HepG2 (cell line): ENCODE results near the gene PRKN. TPM values are rescaled to one million over a fixed set of nuclear protein-coding genes. Genes with fewer than 3 reads are reported as not detected.

Experiments
- ATAC-seq: fragments of 200-7000 bp; cut with Tn5 transposase; 3 replicates; pipeline ENCODE4 v1.9.1; 2020; ENCODE audit warnings: mild to moderate bottlenecking, moderate library complexity
- BruUV-seq: library from RNA; stranded (reverse); fragments of 400-500 nt; replicated peaks from 2 replicates; lab custom pipeline; 2021; lab: Mats Ljungman, UMichigan
- CTCF ChIA-PET: fragments of 300-600 bp; formaldehyde crosslinking; extraction: SDS; loops from one replicate; lab custom pipeline; 2021; ENCODE audit warnings: low total read pairs, inconsistent platforms, low intra/inter-chr PET ratio; lab: Yijun Ruan, JAX
- POLR2A ChIA-PET: fragments of 350-600 bp; sonication (Branson Sonifier 250); formaldehyde crosslinking; loops from one replicate; lab custom pipeline; 2020; ENCODE audit warnings: antibody characterized with exemption, inconsistent platforms; lab: Yijun Ruan, JAX
- DNase-seq: peaks from one replicate; pipeline ENCODE4 v3.0.0-alpha.2; 2015; ENCODE audit warnings: low spot score
- FAIRE-seq: peaks from 3 replicates; lab custom pipeline; 2011; peaks lifted over from hg19 to GRCh38; lab: Jason Lieb, UNC
- H2AFZ ChIP-seq: one replicate; pipeline ENCODE4 v1.6.1; 2011; ENCODE audit warnings: low read length, inconsistent platforms
- H3K27ac ChIP-seq: fragments of 300-600 bp; 3 replicates; pipeline ENCODE4 v1.8.0; 2011; ENCODE audit warnings: mixed run types, mild to moderate bottlenecking, mixed read lengths, low read length, inconsistent platforms; ENCODE audit not compliant: insufficient read depth; ENCODE audit errors: extremely low read length
- H3K27me3 ChIP-seq, 2 experiments: fragments of 200-600 bp in 1 of 2; 2 replicates in 1 of 2; 3 replicates in 1 of 2; pipeline versions ENCODE4 v1.6.0 to v1.8.0; 2011; ENCODE audit warnings: low read length in 2 of 2, mild to moderate bottlenecking in 2 of 2, moderate library complexity in 2 of 2, inconsistent platforms in 1 of 2; ENCODE audit not compliant: insufficient read depth in 2 of 2, control insufficient read depth in 1 of 2
- H3K36me3 ChIP-seq, 2 experiments: fragments of 200-600 bp in 1 of 2; replicated peaks in 1 of 2; 2 replicates in 1 of 2; 3 replicates in 1 of 2; pipeline versions ENCODE4 v1.5.1 to v1.8.0; 2011; ENCODE audit warnings: low read length in 2 of 2, inconsistent platforms in 1 of 2; ENCODE audit not compliant: insufficient read depth in 2 of 2, control insufficient read depth in 1 of 2
- H3K4me1 ChIP-seq: 2 replicates; pipeline ENCODE4 v1.5.1; 2012; ENCODE audit warnings: low read length, inconsistent platforms; ENCODE audit not compliant: insufficient read depth
- H3K4me2 ChIP-seq: 2 replicates; pipeline ENCODE4 v1.6.0; 2011; ENCODE audit warnings: low read depth, low read length, inconsistent platforms
- H3K4me3 ChIP-seq, 3 experiments: fragments of 200-600 bp in 1 of 3; sonication (generic), shearing (Covaris generic) in 1 of 3; replicated peaks in 1 of 3; 2 replicates each; pipeline ENCODE4 v1.5.1; 2011 to 2016; ENCODE audit warnings: low read length in 3 of 3, inconsistent platforms in 2 of 3, low read depth in 2 of 3, mild to moderate bottlenecking in 2 of 3, control low read depth in 1 of 3, mixed read lengths in 1 of 3; ENCODE audit not compliant: insufficient read depth in 1 of 3
- H3K79me2 ChIP-seq: one replicate; pipeline ENCODE4 v1.6.1; 2011; ENCODE audit warnings: low read length, inconsistent platforms; ENCODE audit not compliant: insufficient read depth
- H3K9ac ChIP-seq: 2 replicates; pipeline ENCODE4 v1.6.0; 2011; ENCODE audit warnings: mild to moderate bottlenecking, low read depth, low read length, inconsistent platforms; ENCODE audit not compliant: insufficient read depth
- H3K9me3 ChIP-seq: 2 replicates; pipeline ENCODE4 v1.5.1; 2012; ENCODE audit warnings: mild to moderate bottlenecking, low read length
- H4K20me1 ChIP-seq: 2 replicates; pipeline ENCODE4 v1.6.0; 2011; ENCODE audit warnings: inconsistent platforms, mild to moderate bottlenecking, low read length, moderate library complexity; ENCODE audit not compliant: insufficient read depth
- ARNTL ChIP-seq: sonication (generic); formaldehyde crosslinking; IDR thresholded peaks from 2 replicates; pipeline ENCODE4 v1.4.0; 2020; ENCODE audit warnings: mild to moderate bottlenecking, missing genetic modification reagents
- ELF3 ChIP-seq: IDR thresholded peaks from 2 replicates; pipeline ENCODE4 v1.6.1; 2016; ENCODE audit warnings: missing genetic modification reagents, missing compliant biosample characterization
- FOXO1 ChIP-seq: sonication (generic); formaldehyde crosslinking; IDR thresholded peaks from 2 replicates; pipeline ENCODE4 v1.4.0; 2020; ENCODE audit warnings: missing genetic modification reagents
- HDAC6 ChIP-seq: fragments of 200-600 bp; sonication (generic); IDR thresholded peaks from 2 replicates; pipeline ENCODE4 v1.7.0; 2017; ENCODE audit warnings: mild to moderate bottlenecking, antibody characterized with exemption, low read length, low read depth
- HMGXB4 ChIP-seq, 2 experiments: sonication (generic) in 1 of 2; formaldehyde crosslinking in 1 of 2; IDR thresholded peaks; 2 replicates each; pipeline versions ENCODE4 v1.4.0 to v1.6.1; 2018 to 2020; ENCODE audit warnings: missing genetic modification reagents in 2 of 2, borderline replicate concordance in 1 of 2, low read depth in 1 of 2, mild to moderate bottlenecking in 1 of 2, missing biosample characterization in 1 of 2
- NFIB ChIP-seq: sonication (generic); formaldehyde crosslinking; IDR thresholded peaks from 2 replicates; pipeline ENCODE4 v1.9.0; 2021; ENCODE audit warnings: missing genetic modification reagents, mild to moderate bottlenecking, borderline replicate concordance
- PHF20 ChIP-seq: sonication (generic); formaldehyde crosslinking; IDR thresholded peaks from 2 replicates; pipeline ENCODE4 v1.5.0; 2020; ENCODE audit warnings: mild to moderate bottlenecking, missing genetic modification reagents
- SMARCC2 ChIP-seq: fragments of 450-650 bp; IDR thresholded peaks from 2 replicates; pipeline ENCODE4 v1.6.1; 2017; ENCODE audit warnings: antibody characterized with exemption, mild to moderate bottlenecking
- TEAD3 ChIP-seq: optimal IDR thresholded peaks from 2 replicates; pipeline ENCODE3; 2016; ENCODE audit warnings: borderline replicate concordance
- THYN1 ChIP-seq: sonication (generic); formaldehyde crosslinking; IDR thresholded peaks from 2 replicates; pipeline ENCODE4 v1.8.1; 2023; ENCODE audit warnings: low read depth, mild to moderate bottlenecking, moderate library complexity, missing genetic modification reagents, borderline replicate concordance
- ZBED4 ChIP-seq: sonication (generic); formaldehyde crosslinking; IDR thresholded peaks from 2 replicates; pipeline ENCODE4 v1.4.0; 2020; ENCODE audit warnings: missing genetic modification reagents, borderline replicate concordance
- ZFP36L2 ChIP-seq: sonication (generic); formaldehyde crosslinking; IDR thresholded peaks from 2 replicates; pipeline ENCODE4 v1.4.0; 2020; ENCODE audit warnings: missing genetic modification reagents
- ZFX ChIP-seq: sonication (generic); formaldehyde crosslinking; IDR thresholded peaks from 2 replicates; pipeline ENCODE4 v1.4.0; 2020; ENCODE audit warnings: mild to moderate bottlenecking, low read depth, missing genetic modification reagents, moderate library complexity
- ZNF101 ChIP-seq: sonication (generic); formaldehyde crosslinking; IDR thresholded peaks from 2 replicates; pipeline ENCODE4 v1.4.0; 2020; ENCODE audit warnings: mild to moderate bottlenecking, low read depth, missing genetic modification reagents, borderline replicate concordance
- ZNF121 ChIP-seq: sonication (generic); formaldehyde crosslinking; IDR thresholded peaks from 2 replicates; pipeline ENCODE4 v1.5.0; 2020; ENCODE audit warnings: mild to moderate bottlenecking, missing genetic modification reagents
- ZNF205 ChIP-seq: IDR thresholded peaks from 2 replicates; pipeline ENCODE4 v1.6.1; 2018; ENCODE audit warnings: missing biosample characterization, missing genetic modification reagents
- ZNF260 ChIP-seq: sonication (generic); formaldehyde crosslinking; IDR thresholded peaks from 2 replicates; pipeline ENCODE4 v1.4.0; 2020; ENCODE audit warnings: missing genetic modification reagents, low read depth, mild to moderate bottlenecking, borderline replicate concordance
- ZNF282 ChIP-seq: fragments of 450-650 bp; IDR thresholded peaks from 2 replicates; pipeline ENCODE4 v1.6.1; 2018; ENCODE audit not compliant: partially characterized antibody
- ZNF331 ChIP-seq: sonication (generic); formaldehyde crosslinking; IDR thresholded peaks from 2 replicates; pipeline ENCODE4 v1.4.0; 2020; ENCODE audit warnings: missing genetic modification reagents
- ZNF720 ChIP-seq: sonication (generic); formaldehyde crosslinking; IDR thresholded peaks from 2 replicates; pipeline ENCODE4 v1.4.0; 2020; ENCODE audit warnings: missing genetic modification reagents
- ZNF777 ChIP-seq: sonication (generic); formaldehyde crosslinking; IDR thresholded peaks from 2 replicates; pipeline ENCODE4 v1.4.0; 2020; ENCODE audit warnings: missing genetic modification reagents
- WGBS: methylation state at CpG from one replicate; pipeline ENCODE4 v1.1.6; 2017; ENCODE audit warnings: low lambda C conversion rate; 5-methylcytosine and 5-hydroxymethylcytosine counted together
- in situ Hi-C: cut with HindIII; loops from 2 replicates; pipeline ENCODE4 v1.10.0; 2017; ENCODE audit warnings: low pct_unique_long_range_greater_than_20kb; ENCODE audit not compliant: extremely low pct_ligation_motif_present
- intact Hi-C: fragments of 100-400 bp; cut with micrococcal nuclease; formaldehyde crosslinking; loops from one replicate; pipeline ENCODE4 v1.10.0; 2022; ENCODE audit not compliant: unreplicated experiment
- polyA plus RNA-seq, 8 experiments: library from polyadenylated mRNA; depleted of rRNA in 3 of 8; stranded (reverse) in 7 of 8; unstranded in 1 of 8; fragments of >200 nt; fragmentation: Illumina TruSeq in 4 of 8; extraction: Trizol in 4 of 8; gene quantifications; 2 replicates each; pipeline versions ENCODE4 v1.2.1 to v1.2.3, GENCODE V29; 2011 to 2016; ENCODE audit warnings: low read depth in 4 of 8, missing spikeins in 1 of 8, mixed read lengths in 1 of 8; ENCODE audit not compliant: insufficient read depth in 1 of 8
- total RNA-seq, 5 experiments: library from RNA; depleted of rRNA; stranded (reverse); fragments of >200 nt; fragmentation: Illumina TruSeq; extraction: Trizol; gene quantifications; 2 replicates each; pipeline ENCODE4 v1.2.3, GENCODE V29; 2016; ENCODE audit warnings: low read depth in 1 of 5

The PRKN gene
- total and polyA plus RNA-seq, 2 of the 13 experiments (the other 11 are each of a cell fraction or from before 2014, with no cell fraction given) = 0.31 to 0.44 TPM

GRCh38 chr6:161370880-161371279, 1356.7 kb downstream of the PRKN start:
- no TSS peak for BruUV-seq
- POLR2A ChIA-PET = interaction anchor here (1.0 kb wide), 1 partner anchor 437 kb away, joined by 3 read pairs; no protein-coding TSS in a partner anchor
- in situ Hi-C loops = loop anchor here (5.0 to 25.0 kb wide), 3 partner anchors 274 to 634 kb away; no protein-coding TSS in a partner anchor
- TF ChIP-seq SMARCC2 (no peak), TEAD3 (CRISPR knock-in tag) (peak; percentile 13), ELF3 (CRISPR knock-in tag) (peak; percentile 40; the same call in 1 of the 2 replicates), ZFX (CRISPR knock-in tag) (no peak), NFIB (no peak), ZNF777 (no peak), ZNF720 (CRISPR knock-in tag) (no peak), ZNF101 (CRISPR knock-in tag) (no peak), FOXO1 (CRISPR knock-in tag) (no peak), ZNF260 (no peak), ZNF282 (no peak), ZNF331 (CRISPR knock-in tag) (peak; percentile 47; the same call in 1 of the 2 replicates), ZNF205 (0 out of 2 replicates have a peak, but pooled peaks have one; percentile 36), THYN1 (CRISPR knock-in tag) (no peak), ZNF121 (CRISPR knock-in tag) (no peak), PHF20 (CRISPR knock-in tag) (no peak), ZFP36L2 (CRISPR knock-in tag) (no peak), ARNTL (CRISPR knock-in tag) (no peak), HDAC6 (no peak), ZBED4 (CRISPR knock-in tag) (no peak; the same call in 1 of the 2 replicates), HMGXB4 (CRISPR knock-in tag; IDR thresholded peaks at IDR 0.05; ENCODE audit: borderline replicate concordance in 1 of 2, low read depth in 1 of 2) (peak in 1 of 2 experiments; percentile 42; a peak in 2 of 4 replicates)

More at GRCh38 chr6:161370880-161371279, 1356.7 kb downstream of the PRKN start:
- no peak overlapping the region for H2AFZ ChIP-seq
- intact Hi-C loops = loop anchor here (2.0 to 5.0 kb wide), 4 partner anchors 18 to 619 kb away; no protein-coding TSS in a partner anchor
- ATAC-seq = peak; percentile 80
- H4K20me1 ChIP-seq = no peaks in the 10 kb centered on the region
- peak; percentile 60 for DNase-seq
- H3K9me3 ChIP-seq = no peaks in the 10 kb centered on the region
- no peak overlapping the region for H3K9ac ChIP-seq
- no peaks in the 10 kb centered on the region for H3K79me2 ChIP-seq
- peaks cover 7% of the 10 kb centered on the region for H3K4me1 ChIP-seq
- H3K27ac ChIP-seq = no peak overlapping the region
- CTCF ChIA-PET = interaction anchor here (0.8 to 2.4 kb wide), 7 partner anchors 218 to 850 kb away, joined by 3 to 42 read pairs (median 6); no protein-coding TSS in a partner anchor
- WGBS = 15% methylated on average over 9 of the region's 9 CpGs
- H3K4me3 ChIP-seq = no peak overlapping the region
- no peak overlapping the region for H3K4me2 ChIP-seq
- H3K27me3 ChIP-seq = 0 out of 5 replicates have a peak, but pooled peaks cover 0 to 4% of the 10 kb centered on the region in 2 experiments
- no peaks in the 10 kb centered on the region for H3K36me3 ChIP-seq
- FAIRE-seq = peak; percentile 91
